IPS-15b (cell line): ENCODE measurements around the gene NEUROG3.

Experiments used
- H3K27me3 ChIP-seq: one replicate; pipeline ENCODE4 v1.6.1; 2013; ENCODE audit warnings: low read length; ENCODE audit not compliant: control insufficient read depth, insufficient read depth
- H3K36me3 ChIP-seq: one replicate; pipeline ENCODE4 v1.6.1; 2013; ENCODE audit warnings: low read length; ENCODE audit not compliant: control insufficient read depth, insufficient read depth
- H3K4me1 ChIP-seq: one replicate; pipeline ENCODE4 v1.6.1; 2013; ENCODE audit warnings: mild to moderate bottlenecking, low read length; ENCODE audit not compliant: control insufficient read depth, insufficient read depth
- H3K4me3 ChIP-seq: one replicate; pipeline ENCODE4 v1.5.1; 2013; ENCODE audit warnings: low read depth, low read length
- H3K9ac ChIP-seq: one replicate; pipeline ENCODE4 v1.6.1; 2013; ENCODE audit warnings: low read depth, mild to moderate bottlenecking, low read length
- H3K9me3 ChIP-seq: one replicate; pipeline ENCODE4 v1.6.1; 2013; ENCODE audit warnings: mild to moderate bottlenecking, low read length; ENCODE audit not compliant: control insufficient read depth, insufficient read depth

NEUROG3 gene

DNA sequence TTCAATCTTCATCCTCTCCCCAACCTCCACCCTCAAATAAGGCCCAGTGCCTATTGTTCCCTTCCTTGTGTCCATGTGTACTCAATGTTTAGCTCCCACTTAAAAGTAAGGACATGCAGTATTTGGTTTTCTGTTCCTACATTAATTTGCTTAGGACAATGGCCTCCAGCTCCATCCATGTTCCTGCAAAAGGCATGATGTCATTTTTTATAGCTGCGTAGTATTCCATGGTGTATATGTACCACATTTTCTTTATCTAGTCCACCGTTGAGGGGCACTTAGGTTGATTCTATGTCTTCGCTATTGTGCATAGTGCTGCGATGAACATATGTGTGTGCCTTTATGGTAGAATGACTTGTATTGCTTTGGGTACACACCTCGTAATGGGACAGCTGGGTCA, 7.2 kb upstream of the NEUROG3 start:
- peaks cover 98% of the 10 kb centered on the region for H3K27me3 ChIP-seq

DNA sequence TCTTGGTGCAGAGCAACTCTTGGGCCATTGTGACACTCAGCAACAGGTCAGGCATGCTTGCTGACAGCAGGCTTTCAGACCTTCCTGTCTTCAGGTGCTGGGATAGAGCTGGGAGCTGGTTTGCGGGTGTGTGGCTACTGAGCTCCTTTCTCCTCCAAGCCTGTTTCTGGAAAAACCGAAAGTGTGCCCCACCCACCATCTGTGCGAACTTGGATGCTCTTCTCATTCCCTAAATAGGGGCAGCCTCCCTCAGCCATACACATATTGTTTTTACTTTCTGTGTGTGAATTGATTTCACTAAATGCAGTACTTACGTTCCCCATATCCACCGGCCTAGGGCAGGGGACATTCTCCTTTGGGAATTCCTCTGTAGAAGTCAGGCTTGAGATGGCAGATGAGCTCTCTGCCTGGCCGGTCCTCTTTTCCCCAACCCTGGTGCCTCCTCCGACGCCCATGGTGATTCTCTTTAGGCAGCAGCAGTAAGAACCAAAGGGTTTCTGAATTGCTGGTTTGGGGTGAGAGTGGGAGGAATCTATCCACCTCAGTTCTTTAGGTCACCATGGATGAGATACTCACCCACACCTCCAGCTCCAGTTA, 6.3 kb upstream of the NEUROG3 start:
- Histone ChIP-seq H3K4me3 (peak overlapping the region; percentile 46), H3K36me3 (no peaks in the 10 kb centered on the region), H3K4me1 (peaks cover 4% of the 10 kb centered on the region), H3K9ac (no peak overlapping the region), H3K27me3 (peaks cover 98% of the 10 kb centered on the region), H3K9me3 (no peaks in the 10 kb centered on the region)

More for the DNA sequence above, 7.2 kb upstream of the NEUROG3 start:
- no peaks in the 10 kb centered on the region for H3K36me3 ChIP-seq
- no peaks in the 10 kb centered on the region for H3K9me3 ChIP-seq
- H3K4me3 ChIP-seq, result no peak overlapping the region
- peaks cover 4% of the 10 kb centered on the region for H3K4me1 ChIP-seq
- no peak overlapping the region for H3K9ac ChIP-seq

DNA sequence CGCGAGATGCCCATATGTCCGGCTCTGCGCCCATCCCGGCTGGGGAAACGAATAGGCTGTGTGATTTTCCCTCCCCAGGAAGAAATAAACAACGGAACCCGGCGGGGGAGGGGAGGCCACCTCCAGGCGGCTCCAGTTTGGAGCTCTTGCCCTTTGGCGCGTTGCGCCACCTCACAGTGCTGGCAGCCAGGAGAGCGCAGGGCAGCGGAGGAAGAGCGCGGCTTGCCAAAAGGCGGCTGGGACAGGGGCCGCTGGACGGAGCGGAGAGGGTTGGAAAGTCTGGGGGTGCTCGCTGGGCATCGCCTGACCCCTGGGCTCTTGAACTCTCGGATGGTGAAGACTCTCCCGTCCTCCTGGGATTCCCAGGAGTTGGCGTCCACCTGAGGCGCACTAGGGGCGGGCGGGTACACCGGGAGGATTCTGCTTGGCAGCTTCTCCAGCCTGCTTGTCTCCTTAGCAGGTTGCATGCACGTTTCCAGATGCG, 5.3 kb upstream of the NEUROG3 start:
- Histone ChIP-seq H3K4me1 (peaks cover 12% of the 10 kb centered on the region), H3K27me3 (peaks cover 98% of the 10 kb centered on the region), H3K9ac (no peak overlapping the region)

DNA sequence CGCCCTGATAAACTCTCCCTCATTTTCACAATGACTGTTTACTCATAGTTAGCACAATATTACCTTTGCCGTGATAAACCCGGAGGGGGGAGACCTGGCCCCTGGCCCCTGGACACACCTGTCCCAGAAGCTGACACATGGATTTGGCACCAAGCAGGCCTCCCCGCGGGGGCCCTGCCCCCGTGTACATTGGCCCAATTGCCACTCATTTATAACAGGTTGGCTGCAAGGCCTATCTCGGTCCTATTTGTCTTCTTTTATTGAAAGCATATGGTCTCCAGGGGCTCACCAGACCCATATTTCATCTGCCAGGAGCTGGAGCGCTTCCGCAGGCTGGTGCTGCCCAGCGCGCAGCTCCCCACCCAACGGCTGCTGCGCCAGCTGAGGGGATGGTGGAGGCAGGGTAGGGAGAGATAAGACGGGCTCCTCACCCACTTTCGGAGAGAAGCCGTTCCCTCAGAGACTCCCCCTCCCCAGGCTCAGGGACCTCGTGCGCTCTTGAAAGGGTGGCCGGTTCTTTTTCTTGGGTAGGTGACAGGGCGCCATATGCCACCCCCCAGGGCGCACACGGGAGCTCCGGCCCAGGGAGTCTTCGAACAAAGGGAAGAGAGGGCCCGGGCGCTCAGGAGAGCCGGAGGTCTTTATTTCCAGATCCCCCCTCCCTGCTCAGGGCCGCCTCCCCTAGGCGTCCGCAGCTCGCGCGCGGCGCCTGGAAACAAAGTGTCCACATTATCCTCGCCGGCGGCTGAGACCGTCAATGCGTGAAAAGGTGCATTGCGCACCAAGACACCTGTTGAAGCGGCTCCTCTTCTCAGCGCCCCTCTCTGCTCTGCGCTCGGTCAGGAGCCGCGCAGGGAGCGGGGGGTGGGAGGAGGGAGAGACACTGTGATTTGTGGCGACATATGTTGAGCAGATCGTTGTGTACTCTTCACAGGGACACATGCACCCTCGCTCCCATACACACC, 4.3 kb upstream of the NEUROG3 start:
- peaks cover 98% of the 10 kb centered on the region for H3K27me3 ChIP-seq
- H3K36me3 ChIP-seq, result no peaks in the 10 kb centered on the region
- H3K9me3 ChIP-seq, result no peaks in the 10 kb centered on the region
- peak overlapping the region; percentile 60 for H3K4me3 ChIP-seq
- no peak overlapping the region for H3K9ac ChIP-seq
- peaks cover 12% of the 10 kb centered on the region for H3K4me1 ChIP-seq

More for the DNA sequence above, 5.3 kb upstream of the NEUROG3 start:
- Histone ChIP-seq H3K4me3 (peak overlapping the region; percentile 46), H3K36me3 (no peaks in the 10 kb centered on the region), H3K9me3 (no peaks in the 10 kb centered on the region)

DNA sequence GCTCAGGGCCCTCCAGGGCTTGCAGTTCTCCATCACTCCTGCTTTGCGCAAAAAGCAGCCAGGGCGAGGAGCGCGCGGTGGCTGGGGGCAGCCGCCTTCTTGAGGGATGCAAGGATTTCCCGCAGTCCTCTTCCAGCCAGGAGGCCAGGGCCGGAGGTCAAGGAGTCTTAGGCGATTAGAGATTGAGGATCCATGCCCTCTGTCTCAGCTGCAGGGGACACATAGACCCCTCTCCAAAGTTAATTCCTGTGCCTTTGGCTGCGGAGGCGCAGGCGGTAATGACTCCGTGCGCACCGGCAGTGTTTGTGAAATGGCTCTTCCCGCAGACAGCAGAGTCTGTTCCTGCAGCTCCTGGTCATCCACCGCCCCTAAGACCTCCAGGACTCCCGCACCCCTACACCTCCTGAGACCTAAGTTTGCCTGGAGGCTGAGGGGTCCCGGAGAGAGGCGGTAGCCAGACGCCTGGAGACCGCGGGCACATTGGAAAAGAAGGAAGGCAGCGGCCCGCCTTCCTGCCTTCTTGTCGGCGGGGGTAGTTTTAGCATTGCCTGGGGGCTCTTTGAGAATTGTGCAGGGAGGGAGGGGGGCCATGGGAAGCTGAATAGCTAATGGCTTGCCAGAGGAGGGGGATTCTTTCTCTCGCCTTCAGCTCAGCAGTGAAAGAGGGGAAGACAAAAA, 3.3 kb upstream of the NEUROG3 start:
- H3K27me3 ChIP-seq, result peaks cover 100% of the 10 kb centered on the region
- H3K4me3 ChIP-seq, result peak overlapping the region; percentile 60
- H3K36me3 ChIP-seq, result no peaks in the 10 kb centered on the region
- no peak overlapping the region for H3K9ac ChIP-seq
- no peaks in the 10 kb centered on the region for H3K9me3 ChIP-seq
- H3K4me1 ChIP-seq, result peaks cover 15% of the 10 kb centered on the region

DNA sequence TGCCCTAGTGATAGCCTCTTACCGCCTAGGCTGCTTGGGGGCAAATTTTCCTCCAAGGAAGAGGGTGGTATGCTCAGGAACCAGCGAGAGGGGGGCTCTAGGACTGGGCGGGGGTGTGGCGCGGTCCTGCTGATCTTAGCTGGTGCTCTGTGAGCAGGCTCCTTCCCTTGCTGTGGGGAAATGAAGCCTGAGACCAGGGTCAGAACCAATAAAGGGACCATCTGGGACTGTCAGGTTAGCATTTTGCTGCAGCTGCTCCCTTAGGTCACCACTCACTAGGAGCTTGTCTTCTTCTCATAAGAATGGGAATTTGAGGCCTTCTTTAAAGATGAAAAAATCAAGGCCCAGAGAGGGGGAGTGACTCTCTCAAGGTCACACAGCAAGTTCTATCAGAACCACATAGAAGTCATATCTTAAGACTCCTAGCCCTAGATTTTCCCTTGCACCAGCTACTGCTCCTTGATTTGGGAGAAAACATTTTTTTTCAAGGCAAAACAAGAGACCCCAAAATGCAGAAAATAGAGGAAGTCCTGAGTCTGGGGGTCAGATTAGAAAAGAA, 2.0 kb upstream of the NEUROG3 start:
- Histone ChIP-seq H3K4me3 (peak overlapping the region; percentile 58), H3K9ac (no peak overlapping the region), H3K4me1 (peaks cover 26% of the 10 kb centered on the region), H3K9me3 (no peaks in the 10 kb centered on the region), H3K27me3 (peaks cover 100% of the 10 kb centered on the region), H3K36me3 (no peaks in the 10 kb centered on the region)

DNA sequence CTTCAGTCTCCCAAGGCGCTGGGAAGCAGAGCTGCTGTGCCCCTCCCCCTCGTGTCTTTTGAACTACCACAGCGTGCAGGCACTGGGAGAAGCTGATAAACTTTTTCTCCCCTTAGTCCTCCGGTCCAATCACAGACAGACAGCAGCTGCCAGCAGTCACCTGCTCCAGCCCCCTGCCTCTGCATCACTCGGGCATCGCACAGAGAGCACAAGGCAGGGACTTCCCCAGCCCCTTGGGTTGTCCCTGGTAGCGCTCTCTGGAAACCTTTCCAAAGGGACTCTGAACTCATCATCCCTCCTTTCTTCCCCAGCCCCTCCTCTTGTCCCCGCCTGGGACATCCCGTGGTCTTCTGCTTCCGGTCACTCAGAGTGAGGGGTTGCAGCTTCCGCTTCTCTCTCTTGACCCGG, 1.4 kb upstream of the NEUROG3 start:
- no peak overlapping the region for H3K9ac ChIP-seq
- H3K4me1 ChIP-seq, result peaks cover 33% of the 10 kb centered on the region
- no peaks in the 10 kb centered on the region for H3K36me3 ChIP-seq
- peaks cover 100% of the 10 kb centered on the region for H3K27me3 ChIP-seq
- H3K4me3 ChIP-seq, result peak overlapping the region; percentile 58
- no peaks in the 10 kb centered on the region for H3K9me3 ChIP-seq

DNA sequence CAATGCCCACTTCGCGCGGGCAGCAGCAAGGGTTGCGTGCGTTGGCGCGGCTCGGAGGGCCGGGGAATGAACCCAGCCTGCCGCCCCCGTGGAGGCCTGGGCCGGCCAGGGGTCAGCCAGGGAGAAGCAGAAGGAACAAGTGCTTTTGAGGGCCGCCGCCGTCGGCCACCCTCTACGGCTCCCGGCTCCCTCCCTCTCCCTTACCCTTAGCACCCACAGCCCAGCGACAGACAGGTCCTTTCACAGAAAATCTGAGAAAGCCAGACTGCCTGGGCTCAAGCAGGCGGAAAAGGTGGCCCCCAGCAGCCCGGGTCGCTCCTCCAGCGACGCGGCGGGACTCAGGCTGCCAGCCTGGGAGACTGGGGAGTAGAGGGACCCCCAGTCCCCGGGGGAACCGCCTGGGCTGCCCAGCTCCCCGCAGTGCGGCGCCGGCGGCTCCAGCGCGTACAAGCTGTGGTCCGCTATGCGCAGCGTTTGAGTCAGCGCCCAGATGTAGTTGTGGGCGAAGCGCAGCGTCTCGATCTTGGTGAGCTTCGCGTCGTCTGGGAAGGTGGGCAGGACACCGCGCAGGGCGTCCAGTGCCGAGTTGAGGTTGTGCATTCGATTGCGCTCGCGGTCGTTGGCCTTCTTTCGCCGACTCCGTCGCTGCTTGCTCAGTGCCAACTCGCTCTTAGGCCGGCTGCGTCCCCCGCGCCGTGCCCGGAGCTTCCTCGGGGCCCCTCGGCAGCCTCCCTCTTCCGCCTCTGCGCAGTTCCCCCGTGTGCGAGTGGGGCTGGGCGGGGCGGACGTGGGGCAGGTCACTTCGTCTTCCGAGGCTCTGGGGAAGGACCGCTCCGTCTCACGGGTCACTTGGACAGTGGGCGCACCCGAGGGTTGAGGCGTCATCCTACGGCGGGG, 815 bp downstream of the NEUROG3 start:
- Histone ChIP-seq H3K9ac (no peak overlapping the region), H3K27me3 (peaks cover 98% of the 10 kb centered on the region)

DNA sequence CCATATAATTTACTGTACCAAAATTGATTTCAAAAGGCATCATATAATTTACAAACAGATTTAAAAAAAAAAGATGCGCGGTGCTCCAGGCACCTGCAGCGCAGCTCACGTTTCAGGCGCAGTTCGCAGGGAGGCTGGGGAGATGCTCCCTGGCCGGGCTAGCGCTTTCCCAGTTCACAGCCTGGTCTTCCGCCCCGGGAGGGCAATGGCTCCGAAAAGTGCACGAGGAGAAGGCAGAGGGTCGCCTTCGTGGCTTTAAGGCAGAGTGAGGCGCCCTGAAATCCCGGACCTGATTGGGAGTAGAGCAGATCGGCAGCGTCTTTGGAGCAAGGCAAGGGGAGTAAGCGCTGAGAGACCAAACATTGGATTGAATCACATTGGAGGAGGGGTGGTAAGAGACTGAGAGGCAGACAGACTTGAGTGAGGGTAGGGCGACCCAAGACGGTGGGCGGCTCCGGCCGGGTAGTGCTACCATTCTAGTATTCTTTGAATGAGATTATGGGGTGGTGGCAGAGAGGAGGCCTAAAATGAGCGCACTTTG, 1.5 kb downstream of the NEUROG3 start:
- Histone ChIP-seq H3K27me3 (peaks cover 98% of the 10 kb centered on the region), H3K4me1 (peaks cover 42% of the 10 kb centered on the region), H3K4me3 (peak overlapping the region; percentile 58), H3K36me3 (no peaks in the 10 kb centered on the region), H3K9me3 (no peaks in the 10 kb centered on the region), H3K9ac (no peak overlapping the region)

More for the DNA sequence above, 815 bp downstream of the NEUROG3 start:
- Histone ChIP-seq H3K4me3 (peak overlapping the region; percentile 58), H3K9me3 (no peaks in the 10 kb centered on the region), H3K36me3 (no peaks in the 10 kb centered on the region), H3K4me1 (peaks cover 40% of the 10 kb centered on the region)

DNA sequence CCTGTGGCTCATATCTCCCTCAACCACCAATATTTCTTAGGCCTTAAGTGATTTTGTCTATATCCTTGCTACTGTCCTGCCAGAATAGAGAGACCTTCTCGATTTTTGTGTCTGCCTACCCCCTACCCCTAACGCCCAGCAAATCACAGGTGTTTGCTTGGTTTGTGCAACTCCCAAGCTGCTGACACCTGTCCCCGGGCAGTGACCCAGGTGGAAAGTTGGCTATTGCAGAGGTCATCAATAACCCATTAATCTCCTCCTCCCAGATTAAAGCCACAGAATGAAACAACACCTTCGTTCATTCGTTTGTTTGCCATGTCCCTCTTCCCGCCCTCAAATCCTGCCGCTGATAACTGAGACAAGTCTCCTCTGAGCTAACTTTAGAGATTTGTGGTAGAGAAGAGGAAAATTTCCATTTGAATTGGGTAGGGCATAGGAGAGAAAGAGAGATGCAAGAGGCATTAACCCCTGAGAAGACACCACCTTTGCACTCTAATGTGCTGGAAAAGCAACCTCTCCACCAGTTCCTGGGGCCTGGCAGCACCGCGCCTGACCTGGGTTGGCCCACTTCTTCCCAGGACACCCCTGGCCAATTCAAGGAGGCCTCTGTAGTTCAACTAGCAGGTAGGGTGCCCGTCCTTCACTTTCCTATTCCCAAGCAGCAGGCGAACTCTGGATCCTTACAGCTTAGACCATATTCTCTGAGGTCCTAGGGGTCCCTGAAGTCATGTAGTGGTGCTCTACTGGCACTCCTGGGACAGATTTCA, 3.0 kb downstream of the NEUROG3 start:
- Histone ChIP-seq H3K4me1 (peaks cover 42% of the 10 kb centered on the region), H3K36me3 (no peaks in the 10 kb centered on the region), H3K9ac (no peak overlapping the region), H3K4me3 (peak overlapping the region; percentile 58), H3K9me3 (no peaks in the 10 kb centered on the region), H3K27me3 (peaks cover 98% of the 10 kb centered on the region)
